ENCODE measurements around the gene DCAF16. TPM values are rescaled to one million over a fixed set of nuclear protein-coding genes. Genes with fewer than 3 reads are reported as not detected.
A peak's percentile ranks its signal among the peaks of the same experiment; 100 is the strongest.

DCAF16 gene
- total RNA-seq, 1 donor: 27.1 TPM

GRCh38 chr4:17811078-17811603 is 584 bp upstream of the DCAF16 start:
- TF ChIP-seq, protein P1, sequence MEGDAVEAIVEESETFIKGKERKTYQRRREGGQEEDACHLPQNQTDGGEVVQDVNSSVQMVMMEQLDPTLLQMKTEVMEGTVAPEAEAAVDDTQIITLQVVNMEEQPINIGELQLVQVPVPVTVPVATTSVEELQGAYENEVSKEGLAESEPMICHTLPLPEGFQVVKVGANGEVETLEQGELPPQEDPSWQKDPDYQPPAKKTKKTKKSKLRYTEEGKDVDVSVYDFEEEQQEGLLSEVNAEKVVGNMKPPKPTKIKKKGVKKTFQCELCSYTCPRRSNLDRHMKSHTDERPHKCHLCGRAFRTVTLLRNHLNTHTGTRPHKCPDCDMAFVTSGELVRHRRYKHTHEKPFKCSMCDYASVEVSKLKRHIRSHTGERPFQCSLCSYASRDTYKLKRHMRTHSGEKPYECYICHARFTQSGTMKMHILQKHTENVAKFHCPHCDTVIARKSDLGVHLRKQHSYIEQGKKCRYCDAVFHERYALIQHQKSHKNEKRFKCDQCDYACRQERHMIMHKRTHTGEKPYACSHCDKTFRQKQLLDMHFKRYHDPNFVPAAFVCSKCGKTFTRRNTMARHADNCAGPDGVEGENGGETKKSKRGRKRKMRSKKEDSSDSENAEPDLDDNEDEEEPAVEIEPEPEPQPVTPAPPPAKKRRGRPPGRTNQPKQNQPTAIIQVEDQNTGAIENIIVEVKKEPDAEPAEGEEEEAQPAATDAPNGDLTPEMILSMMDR (IDR thresholded peaks at IDR 0.05; ENCODE audit: insufficient read depth, low read length): no peak
- DNase-seq (ENCODE audit: low read depth): no peak

DNA sequence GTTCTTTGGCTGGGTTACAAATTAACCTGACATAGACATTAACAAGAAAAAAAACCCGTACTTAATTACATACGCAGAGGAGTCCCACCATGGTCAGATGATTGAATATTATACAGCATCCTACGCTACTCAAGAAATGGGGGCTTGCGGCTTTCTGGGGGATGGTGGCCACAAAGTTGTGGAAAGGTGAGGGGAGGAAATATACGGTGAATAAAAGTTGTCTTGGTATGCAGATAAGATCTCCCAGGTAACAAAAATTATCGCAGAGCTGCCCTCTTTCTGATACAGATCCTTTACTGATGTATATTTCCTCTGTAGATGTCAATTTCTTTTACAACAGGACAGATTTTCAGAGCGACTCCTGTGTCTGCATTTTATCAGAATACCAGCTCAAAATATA is 890 bp downstream of the DCAF16 start:
- TF ChIP-seq, protein P1 (IDR thresholded peaks at IDR 0.05; ENCODE audit: insufficient read depth, low read length): no peak

More at GRCh38 chr4:17811078-17811603, 584 bp upstream of the DCAF16 start:
- peak overlapping the region; percentile 83 for H3K4me3 ChIP-seq (ENCODE audit: low read depth, low read length)

DNA sequence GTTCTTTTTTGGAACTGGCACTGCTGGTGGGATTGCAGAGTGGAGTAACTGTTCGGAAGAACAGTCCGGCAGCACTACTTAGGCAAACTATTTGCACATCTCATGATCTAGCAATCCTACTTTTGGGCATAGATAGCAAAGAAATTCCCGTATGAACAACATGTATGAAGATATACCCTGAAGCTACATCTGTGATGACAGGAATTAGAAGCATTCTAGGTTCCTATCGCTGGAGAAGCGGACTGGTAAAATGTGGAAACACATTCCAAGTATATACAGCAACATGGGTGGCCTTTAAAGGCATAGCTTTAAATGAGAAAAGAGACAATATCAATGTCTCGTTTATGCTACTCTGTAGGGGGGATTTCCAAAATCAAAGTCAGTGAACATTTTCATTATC is 3.1 kb downstream of the DCAF16 start:
- TF ChIP-seq, protein P1 (IDR thresholded peaks at IDR 0.05; ENCODE audit: insufficient read depth, low read length): no peak
- peak; percentile 44 for DNase-seq (ENCODE audit: low read depth)
- peak overlapping the region; percentile 62 for H3K4me3 ChIP-seq (ENCODE audit: low read depth, low read length)

More for the DNA sequence above, 890 bp downstream of the DCAF16 start:
- peak overlapping the region; percentile 86 for H3K4me3 ChIP-seq (ENCODE audit: low read depth, low read length)
- DNase-seq (ENCODE audit: low read depth): no peak

DNA sequence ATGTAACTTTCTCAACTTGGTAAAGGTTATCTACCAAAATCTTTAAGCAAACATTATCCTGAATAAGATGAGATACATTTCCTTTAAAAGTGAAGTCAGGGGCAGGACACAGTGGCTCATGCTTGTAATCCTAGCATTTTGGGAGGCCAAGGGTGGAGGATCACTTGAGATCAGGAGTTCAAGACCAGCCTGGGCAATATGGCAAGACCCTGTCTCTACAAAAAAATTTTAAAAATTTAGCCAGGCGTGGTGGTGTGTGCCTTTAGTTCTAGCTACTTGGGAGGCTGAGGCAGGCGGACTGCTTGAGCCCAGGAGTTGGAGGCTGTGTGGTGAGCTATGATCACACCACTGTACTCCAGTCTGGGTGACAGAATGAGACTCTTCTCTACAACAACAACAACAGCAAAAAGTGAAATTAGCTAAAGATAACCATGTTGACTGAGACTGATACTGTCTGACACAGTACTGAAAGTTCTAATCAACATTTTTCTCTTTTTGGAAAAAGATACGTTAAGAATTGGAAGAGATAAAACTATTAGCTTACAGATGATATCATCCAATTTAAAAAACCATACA is 4.9 kb downstream of the DCAF16 start:
- no peak for DNase-seq (ENCODE audit: low read depth)
- no peak overlapping the region for H3K4me3 ChIP-seq (ENCODE audit: low read depth, low read length)
- TF ChIP-seq, protein P1 (IDR thresholded peaks at IDR 0.05; ENCODE audit: insufficient read depth, low read length): no peak

GRCh38 chr4:17797808-17798207 is 12.7 kb downstream of the DCAF16 start:
- no peak overlapping the region for H3K4me3 ChIP-seq (ENCODE audit: low read depth, low read length)
- no peak for DNase-seq (ENCODE audit: low read depth)
- TF ChIP-seq, protein P1 (IDR thresholded peaks at IDR 0.05; ENCODE audit: insufficient read depth, low read length): no peak

GRCh38 chr4:17794730-17795129 is 15.8 kb downstream of the DCAF16 start:
- TF ChIP-seq, protein P1 (IDR thresholded peaks at IDR 0.05; ENCODE audit: insufficient read depth, low read length): no peak
- no peak for DNase-seq (ENCODE audit: low read depth)
- H3K4me3 ChIP-seq (ENCODE audit: low read depth, low read length): no peak overlapping the region

GRCh38 chr4:17788956-17789355 is 21.6 kb downstream of the DCAF16 start:
- TF ChIP-seq, protein P1 (IDR thresholded peaks at IDR 0.05; ENCODE audit: insufficient read depth, low read length): no peak
- no peak overlapping the region for H3K4me3 ChIP-seq (ENCODE audit: low read depth, low read length)
- no peak for DNase-seq (ENCODE audit: low read depth)

All from fibroblast of the aortic adventitia (primary cell).